Muscle layer of colon (tissue), 2 donors: ENCODE data around the gene CTU2.
"Not testable (repeated sequence)": the region's sequence is repeated elsewhere in the genome, so short reads cannot be mapped to it uniquely, and the experiment has no call there.

Experiments used
- H3K27ac ChIP-seq: one replicate; pipeline ENCODE4 v1.7.0; 2013; ENCODE audit warnings: low read depth, mild to moderate bottlenecking, low read length, moderate library complexity
- H3K27me3 ChIP-seq, 2 donors: one replicate each; pipeline ENCODE4 v1.7.0; 2013; ENCODE audit warnings: low read length in 2 of 2, mild to moderate bottlenecking in 2 of 2; ENCODE audit not compliant: insufficient read depth in 2 of 2, control insufficient read depth in 1 of 2
- H3K36me3 ChIP-seq: one replicate; pipeline ENCODE4 v1.7.0; 2013; ENCODE audit warnings: mild to moderate bottlenecking, low read length; ENCODE audit not compliant: insufficient read depth
- H3K4me1 ChIP-seq: one replicate; pipeline ENCODE4 v1.7.0; 2013; ENCODE audit warnings: mild to moderate bottlenecking, low read length; ENCODE audit not compliant: insufficient read depth
- H3K4me3 ChIP-seq, 2 donors: one replicate each; pipeline ENCODE4 v1.7.0; 2013; ENCODE audit warnings: low read length in 2 of 2, low read depth in 1 of 2, mild to moderate bottlenecking in 1 of 2, moderate library complexity in 1 of 2
- H3K9ac ChIP-seq: one replicate; pipeline ENCODE4 v1.7.0; 2013; ENCODE audit warnings: low read length
- H3K9me3 ChIP-seq: one replicate; pipeline ENCODE4 v1.7.0; 2013; ENCODE audit warnings: mild to moderate bottlenecking, low read length
- donor health status: abdominal sarcoma.
- donor health status: Adenocarcinoma of cecum.

The CTU2 gene

GRCh38 chr16:88706229-88706964 lies at the start of gene CTU2, which contains the start of gene RNF166:
Gene CTU2, plus strand, starts transcription at chr16:88706503. Its CDS starts 28 bp downstream, at chr16:88706531.
Gene RNF166, minus strand, starts transcription at chr16:88706408. Its CDS starts 83 bp downstream, at chr16:88706325.
- H3K27ac ChIP-seq, result peak within 1 kb of the TSS; percentile 88
- H3K36me3 ChIP-seq, result no peaks in the 10 kb centered on the region
- H3K9ac ChIP-seq, result peak within 1 kb of the TSS; percentile 70
- H3K4me1 ChIP-seq, result peaks cover 20% of the 10 kb centered on the region
- H3K4me3 ChIP-seq, result peak within 1 kb of the TSS; percentile 95 to 99
- no peaks in the 10 kb centered on the region for H3K9me3 ChIP-seq
- H3K27me3 ChIP-seq, result no peaks in the 10 kb centered on the region

GRCh38 chr16:88657371-88657770 lies 48.9 kb upstream of the CTU2 start:
- H3K4me1 ChIP-seq, result peaks cover 4% of the 10 kb centered on the region
- no peak overlapping the region for H3K4me3 ChIP-seq
- no peaks in the 10 kb centered on the region for H3K27me3 ChIP-seq
- H3K9ac ChIP-seq, result no peak overlapping the region
- no peaks in the 10 kb centered on the region for H3K9me3 ChIP-seq
- H3K36me3 ChIP-seq, result peaks cover 9% of the 10 kb centered on the region
- no peak overlapping the region for H3K27ac ChIP-seq

GRCh38 chr16:88658714-88659113 lies 47.6 kb upstream of the CTU2 start:
- Histone ChIP-seq H3K4me3 (no peak overlapping the region), H3K27ac (no peak overlapping the region), H3K36me3 (peaks cover 9% of the 10 kb centered on the region), H3K27me3 (no peaks in the 10 kb centered on the region), H3K4me1 (peaks cover 4% of the 10 kb centered on the region), H3K9me3 (no peaks in the 10 kb centered on the region), H3K9ac (no peak overlapping the region)

DNA sequence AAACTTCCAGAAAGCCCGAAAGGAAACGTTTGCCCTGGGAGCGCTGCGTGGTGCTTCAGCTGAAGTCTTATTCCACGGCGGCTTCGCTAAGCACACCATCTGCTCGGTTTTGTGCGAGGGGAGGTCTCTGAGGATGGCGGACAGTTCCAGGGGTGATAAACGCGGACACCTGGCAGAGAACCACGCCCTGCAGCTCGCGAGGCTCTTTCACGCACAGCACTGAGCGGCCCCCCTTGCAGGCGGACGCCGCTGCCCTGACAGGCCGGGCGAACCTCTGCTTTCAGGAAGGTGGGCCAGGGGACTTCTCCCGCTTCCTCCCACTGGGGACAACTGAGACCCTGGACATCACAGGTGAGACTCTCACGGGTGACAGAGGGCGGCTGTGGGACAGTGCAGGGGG lies 47.1 kb upstream of the CTU2 start:
- Histone ChIP-seq H3K36me3 (peaks cover 9% of the 10 kb centered on the region), H3K4me3 (no peak overlapping the region), H3K27ac (no peak overlapping the region), H3K9me3 (no peaks in the 10 kb centered on the region), H3K27me3 (no peaks in the 10 kb centered on the region), H3K4me1 (peaks cover 4% of the 10 kb centered on the region), H3K9ac (no peak overlapping the region)

GRCh38 chr16:88661468-88661867 lies 44.8 kb upstream of the CTU2 start:
- peaks cover 4% of the 10 kb centered on the region for H3K4me1 ChIP-seq
- no peaks in the 10 kb centered on the region for H3K9me3 ChIP-seq
- H3K27me3 ChIP-seq, result no peaks in the 10 kb centered on the region
- H3K9ac ChIP-seq, result no peak overlapping the region
- no peak overlapping the region for H3K4me3 ChIP-seq
- H3K27ac ChIP-seq, result no peak overlapping the region
- no peaks in the 10 kb centered on the region for H3K36me3 ChIP-seq

DNA sequence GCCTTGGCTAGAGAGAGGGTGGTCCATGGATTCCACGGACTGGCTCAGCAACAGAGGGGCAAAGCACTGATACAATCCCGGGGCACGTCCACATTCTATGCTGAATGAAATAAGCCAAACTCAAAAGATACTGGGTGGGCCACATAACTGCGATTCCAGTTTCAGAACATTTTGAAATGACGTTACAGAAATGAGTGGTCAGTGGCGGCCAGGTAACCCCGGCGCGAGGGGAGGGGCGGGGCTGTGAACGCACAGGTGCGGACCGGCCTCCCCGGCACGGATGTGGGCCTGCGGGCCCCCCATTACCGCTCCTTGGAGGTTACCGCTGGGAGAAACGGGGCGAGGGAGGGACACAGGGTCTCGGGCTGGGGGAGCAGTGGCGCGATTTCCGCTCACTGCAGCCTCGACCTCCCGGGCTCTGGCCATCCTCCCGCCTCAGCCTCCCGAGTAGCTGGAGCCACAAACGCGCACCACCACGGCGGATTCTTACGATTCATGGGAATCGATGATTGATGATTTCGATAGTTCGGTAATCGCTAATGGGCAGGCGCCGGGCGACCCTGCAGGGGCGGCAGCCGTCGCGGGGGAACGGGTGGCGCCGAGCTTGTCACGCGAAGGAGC lies 44.0 kb upstream of the CTU2 start:
- Histone ChIP-seq H3K27me3 (no peaks in the 10 kb centered on the region), H3K36me3 (no peaks in the 10 kb centered on the region), H3K27ac (peak overlapping the region; percentile 53), H3K4me1 (peaks cover 4% of the 10 kb centered on the region), H3K9me3 (no peaks in the 10 kb centered on the region), H3K4me3 (peak overlapping the region; percentile 80), H3K9ac (peak overlapping the region; percentile 37)

DNA sequence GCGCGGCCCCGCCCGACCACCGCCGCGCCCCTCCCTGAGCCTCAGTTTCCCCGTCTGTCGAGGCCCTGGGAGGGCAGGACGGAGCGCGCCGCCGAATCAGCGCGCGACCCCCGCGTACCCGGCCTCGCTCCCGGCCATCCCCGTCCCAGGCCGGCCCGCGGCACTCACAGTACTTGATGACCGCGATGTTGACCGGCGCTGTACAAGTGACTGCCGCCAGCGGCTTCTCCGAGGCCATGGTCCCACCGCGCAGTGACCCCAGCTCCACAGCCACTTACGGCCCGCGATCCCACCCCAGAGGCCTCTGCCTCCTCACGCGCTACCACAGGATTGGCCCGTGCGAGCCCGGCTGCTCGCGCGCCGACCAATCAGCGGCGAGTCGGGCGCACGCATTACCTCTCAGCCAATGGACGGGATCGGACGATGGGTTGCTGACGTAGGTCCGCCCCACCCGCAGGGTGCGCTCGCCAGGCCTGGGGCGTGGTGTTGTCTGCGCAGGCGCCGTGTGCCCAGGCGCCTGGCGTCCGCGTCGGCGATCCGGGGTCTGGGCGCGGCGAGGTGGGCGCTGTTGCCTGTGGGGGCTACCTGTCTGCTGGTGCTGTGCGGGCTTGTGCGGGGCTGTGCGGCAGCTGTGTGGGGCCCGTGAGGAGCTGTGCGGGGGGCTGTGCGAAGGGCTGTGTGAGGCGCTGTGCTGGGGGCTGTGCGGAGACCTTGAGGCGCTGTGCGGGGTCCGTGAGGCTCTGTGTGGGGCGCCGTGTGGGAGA lies 43.3 kb upstream of the CTU2 start, which contains the start of gene MVD:
TSS of gene MVD (minus strand) at position 249 of the 764 bp plus-strand sequence. CDS start at position 238, 11 bp downstream.
- Histone ChIP-seq H3K27me3 (no peaks in the 10 kb centered on the region), H3K27ac (peak within 1 kb of the TSS; percentile 68), H3K9ac (peak within 1 kb of the TSS; percentile 37), H3K36me3 (no peaks in the 10 kb centered on the region), H3K4me3 (peak within 1 kb of the TSS; percentile 80), H3K9me3 (no peaks in the 10 kb centered on the region), H3K4me1 (peaks cover 4% of the 10 kb centered on the region)

GRCh38 chr16:88665148-88665547 lies 41.2 kb upstream of the CTU2 start:
- H3K4me1 ChIP-seq, result peaks cover 4% of the 10 kb centered on the region
- H3K9ac ChIP-seq, result no peak overlapping the region
- no peaks in the 10 kb centered on the region for H3K27me3 ChIP-seq
- no peaks in the 10 kb centered on the region for H3K36me3 ChIP-seq
- no peaks in the 10 kb centered on the region for H3K9me3 ChIP-seq
- no peak overlapping the region for H3K27ac ChIP-seq
- no peak overlapping the region for H3K4me3 ChIP-seq

DNA sequence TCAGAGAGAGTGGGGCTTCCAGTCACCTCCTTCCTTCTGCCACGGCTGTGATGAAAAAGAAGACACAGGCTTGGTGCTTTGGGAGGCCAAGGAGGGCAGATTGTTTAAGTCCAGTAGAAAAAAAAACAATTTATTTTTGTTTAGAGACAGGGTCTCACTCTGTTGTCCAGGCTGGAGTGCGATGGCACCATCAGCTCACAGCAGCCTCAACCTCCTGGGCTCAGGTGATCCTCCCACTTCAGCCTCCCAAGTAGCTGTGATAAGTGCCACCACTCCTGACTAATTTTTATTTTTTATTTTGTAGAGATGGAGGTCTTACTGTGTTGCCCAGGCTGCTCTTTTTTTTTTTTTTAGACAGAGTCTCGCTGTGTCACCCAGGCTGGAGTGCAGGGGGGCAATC lies 40.7 kb upstream of the CTU2 start:
- H3K27ac ChIP-seq, result no peak overlapping the region
- H3K27me3 ChIP-seq, result no peaks in the 10 kb centered on the region
- no peaks in the 10 kb centered on the region for H3K36me3 ChIP-seq
- no peak overlapping the region for H3K4me3 ChIP-seq
- no peaks in the 10 kb centered on the region for H3K9me3 ChIP-seq
- H3K4me1 ChIP-seq, result peaks cover 4% of the 10 kb centered on the region
- no peak overlapping the region for H3K9ac ChIP-seq

DNA sequence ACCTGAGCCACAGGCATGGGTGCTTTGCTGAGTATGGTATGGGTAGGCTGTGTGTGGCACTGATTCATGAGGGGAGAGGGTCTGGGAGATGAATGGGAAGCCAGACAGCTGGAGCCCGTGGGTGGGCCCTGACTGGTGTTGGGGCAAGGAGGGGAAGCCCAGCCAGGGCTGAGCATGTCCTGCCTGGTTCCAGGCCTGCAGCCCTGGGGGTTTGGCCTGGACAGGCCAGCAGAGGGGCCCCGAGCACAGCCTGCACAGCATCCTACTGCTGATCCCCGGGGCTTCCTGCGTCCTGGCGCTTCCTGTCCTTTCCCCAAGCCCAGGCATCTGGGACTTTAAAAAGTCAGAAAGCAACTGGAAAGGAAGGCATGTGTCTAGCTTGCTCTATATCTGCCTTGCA lies 38.8 kb upstream of the CTU2 start:
- H3K4me3 ChIP-seq, result no peak overlapping the region
- no peaks in the 10 kb centered on the region for H3K36me3 ChIP-seq
- H3K27me3 ChIP-seq, result no peaks in the 10 kb centered on the region
- H3K9me3 ChIP-seq, result no peaks in the 10 kb centered on the region
- no peak overlapping the region for H3K27ac ChIP-seq
- H3K4me1 ChIP-seq, result no peaks in the 10 kb centered on the region
- no peak overlapping the region for H3K9ac ChIP-seq

- not testable (repeated sequence) for H3K4me1 ChIP-seq, H3K36me3 ChIP-seq, H3K9ac ChIP-seq, H3K9me3 ChIP-seq, H3K4me3 ChIP-seq, H3K27ac ChIP-seq, H3K27me3 ChIP-seq
Observed at GRCh38 chr16:88669493-88669892, 36.8 kb upstream of the CTU2 start.
